Panc1 (cell line): ENCODE measurements around the gene FCAMR. TPM values are rescaled to one million over a fixed set of nuclear protein-coding genes. Genes with fewer than 3 reads are reported as not detected.

ENCODE experiments used
- ATAC-seq: fragments of 200-7000 bp; cut with Tn5 transposase; 2 replicates; pipeline ENCODE4 v1.9.1; 2020; ENCODE audit warnings: mild to moderate bottlenecking, moderate library complexity
- BruUV-seq: library from RNA; stranded (reverse); fragments of 400-500 nt; replicated peaks from 2 replicates; lab custom pipeline; 2021; lab: Mats Ljungman, UMichigan
- CTCF ChIA-PET: fragments of 300-600 bp; sonication (Branson Sonifier 250); formaldehyde crosslinking; loops from one replicate; lab custom pipeline; 2022; ENCODE audit warnings: antibody characterized with exemption; lab: Charles Lee
- POLR2A ChIA-PET: fragments of 300-600 bp; sonication (Branson Sonifier 250); formaldehyde crosslinking; loops from one replicate; lab custom pipeline; 2022; ENCODE audit warnings: antibody characterized with exemption; lab: Charles Lee
- DNase-seq: peaks from one replicate; pipeline ENCODE4 v3.0.0-alpha.2; 2010; ENCODE audit warnings: low read depth, low spot score
- H3K27ac ChIP-seq: 2 replicates; pipeline ENCODE4 v1.5.1; 2011; ENCODE audit warnings: mild to moderate bottlenecking, low read length, inconsistent platforms
- H3K27me3 ChIP-seq: fragments of 200-500 bp; sonication (Bioruptor generic); 2 replicates; pipeline ENCODE4 v1.6.0; 2014; ENCODE audit warnings: low read length, inconsistent platforms; ENCODE audit not compliant: control insufficient read depth, insufficient read depth
- H3K36me3 ChIP-seq: fragments of 200-500 bp; sonication (Bioruptor generic); 2 replicates; pipeline ENCODE4 v1.5.1; 2014; ENCODE audit warnings: inconsistent platforms, mild to moderate bottlenecking, low read length, moderate library complexity; ENCODE audit not compliant: control insufficient read depth, insufficient read depth
- H3K4me1 ChIP-seq: 2 replicates; pipeline ENCODE4 v1.5.1; 2011; ENCODE audit warnings: inconsistent platforms, mild to moderate bottlenecking, low read length, moderate library complexity; ENCODE audit not compliant: control insufficient read depth, insufficient read depth
- H3K4me3 ChIP-seq, 2 experiments: 2 replicates each; pipeline ENCODE4 v1.5.1; 2011 to 2012; ENCODE audit warnings: low read depth in 2 of 2, low read length in 2 of 2, mild to moderate bottlenecking in 2 of 2, inconsistent platforms in 1 of 2, moderate library complexity in 1 of 2
- H3K9me3 ChIP-seq: fragments of 200-500 bp; sonication (Bioruptor generic); 2 replicates; pipeline ENCODE4 v1.5.1; 2014; ENCODE audit warnings: low read depth, mild to moderate bottlenecking, inconsistent platforms, low read length, moderate library complexity; ENCODE audit not compliant: control insufficient read depth, insufficient read depth
- CTCF ChIP-seq: fragments of 450-650 bp; IDR thresholded peaks from 2 replicates; pipeline ENCODE4 v1.5.1; 2017; ENCODE audit warnings: mild to moderate bottlenecking
- POLR2AphosphoS5 ChIP-seq: IDR thresholded peaks from 2 replicates; pipeline ENCODE4 v1.6.1; 2012; ENCODE audit warnings: mild to moderate bottlenecking, low read depth, low read length, moderate library complexity
- REST ChIP-seq, 2 experiments: IDR thresholded peaks; 2 replicates each; pipeline ENCODE4 v1.6.1; 2011 to 2012; ENCODE audit warnings: low read depth in 2 of 2, control low read depth in 1 of 2, low read length in 1 of 2, mild to moderate bottlenecking in 1 of 2, moderate library complexity in 1 of 2; ENCODE audit not compliant: insufficient read depth in 1 of 2
- SIN3A ChIP-seq: IDR thresholded peaks from 2 replicates; pipeline ENCODE4 v1.6.1; 2012; ENCODE audit warnings: low read depth, mild to moderate bottlenecking, low read length, moderate library complexity, borderline replicate concordance; ENCODE audit not compliant: insufficient read depth
- TCF7L2 ChIP-seq: IDR thresholded peaks from 2 replicates; pipeline ENCODE4 v1.6.1; 2011; ENCODE audit warnings: mild to moderate bottlenecking, low read depth, low read length, inconsistent platforms
- in situ Hi-C: cut with HindIII; loops from 2 replicates; pipeline ENCODE4 v1.10.0; 2016; ENCODE audit warnings: low sequenced_read_pairs, low pct_unique_long_range_greater_than_20kb
- intact Hi-C: fragments of 100-400 bp; cut with micrococcal nuclease; formaldehyde crosslinking; loops from one replicate; pipeline ENCODE4 v1.10.0; 2022; ENCODE audit not compliant: unreplicated experiment
- total RNA-seq: library from RNA; stranded (reverse); gene quantifications from one replicate; pipeline ENCODE4 v1.2.1, GENCODE V29; 2021; ENCODE audit not compliant: unreplicated experiment

Gene FCAMR
- total RNA-seq, 1 experiment from 2014 or later: not detected

GRCh38 chr1:207010726-207011125 is 40.5 kb upstream of the FCAMR start:
- TF ChIP-seq SIN3A (no peak), POLR2AphosphoS5 (no peak), CTCF (no peak), TCF7L2 (no peak), REST (IDR thresholded peaks at IDR 0.05; ENCODE audit: insufficient read depth in 1 of 2, low read depth in 2 of 2, low read length in 1 of 2) (no peak)
- H3K27me3 ChIP-seq: peaks cover 13% of the 10 kb centered on the region
- no peaks in the 10 kb centered on the region for H3K4me1 ChIP-seq
- BruUV-seq: no TSS peak
- in situ Hi-C loops: no loop called here
- POLR2A ChIA-PET: interaction anchor here (0.7 kb wide), 1 partner anchor 37 kb away, joined by 4 read pairs; no protein-coding TSS in a partner anchor
- CTCF ChIA-PET: no interaction called here
- ATAC-seq (no peak), DNase-seq (no peak)
- no peak overlapping the region for H3K27ac ChIP-seq
- intact Hi-C loops: no loop called here
- H3K9me3 ChIP-seq: no peaks in the 10 kb centered on the region
- H3K36me3 ChIP-seq: no peaks in the 10 kb centered on the region
- H3K4me3 ChIP-seq: no peak overlapping the region

- Histone ChIP-seq H3K4me3 (no peak overlapping the region), H3K27ac (no peak overlapping the region), H3K9me3 (no peaks in the 10 kb centered on the region), H3K4me1 (no peaks in the 10 kb centered on the region), H3K27me3 (peaks cover 13% of the 10 kb centered on the region), H3K36me3 (no peaks in the 10 kb centered on the region)
- intact Hi-C loops: no loop called here
- ChIA-PET POLR2A (no interaction called here), CTCF (interaction anchor here (0.6 kb wide), 1 partner anchor 321 kb away, joined by 3 read pairs; no protein-coding TSS in a partner anchor)
- TF ChIP-seq SIN3A: no peak
- TF ChIP-seq TCF7L2: no peak
- in situ Hi-C loops: no loop called here
- no peak for DNase-seq
- no TSS peak for BruUV-seq
- no peak for ATAC-seq
These were observed 39.7 kb upstream of the FCAMR start for GRCh38 chr1:207009945-207010344.

- Histone ChIP-seq H3K4me1 (no peaks in the 10 kb centered on the region), H3K9me3 (no peaks in the 10 kb centered on the region), H3K27ac (no peak overlapping the region), H3K36me3 (no peaks in the 10 kb centered on the region), H3K4me3 (no peak overlapping the region), H3K27me3 (peaks cover 13% of the 10 kb centered on the region)
- POLR2A ChIA-PET: no interaction called here
- ATAC-seq (no peak), DNase-seq (no peak)
- no TSS peak for BruUV-seq
- TF ChIP-seq REST (IDR thresholded peaks at IDR 0.05; ENCODE audit: insufficient read depth in 1 of 2, low read depth in 2 of 2, low read length in 1 of 2) (no peak), POLR2AphosphoS5 (no peak), CTCF (no peak), SIN3A (no peak), TCF7L2 (no peak)
- CTCF ChIA-PET: interaction anchor here (0.6 kb wide), 1 partner anchor 320 kb away, joined by 3 read pairs; no protein-coding TSS in a partner anchor
- in situ Hi-C loops (no loop called here), intact Hi-C loops (no loop called here)
These were observed 39.1 kb upstream of the FCAMR start for GRCh38 chr1:207009182-207009850.
